GM12878 (cell line): ENCODE data around the gene RNF43. TPM values are rescaled to one million over a fixed set of nuclear protein-coding genes. Genes with fewer than 3 reads are reported as not detected.
A peak's percentile ranks its signal among the peaks of the same experiment; 100 is the strongest.

Source experiments
- ATAC-seq: fragments of 200-7000 bp; cut with Tn5 transposase; 3 replicates; pipeline ENCODE4 v1.9.1; 2020; ENCODE audit warnings: mild to moderate bottlenecking, moderate library complexity
- BruUV-seq: library from RNA; stranded (reverse); fragments of 400-500 nt; replicated peaks from 2 replicates; lab custom pipeline; 2021; lab: Mats Ljungman, UMichigan
- CTCF ChIA-PET: fragments of 300-600 bp; sonication (Branson Sonifier 250); formaldehyde crosslinking; extraction: SDS; loops from one replicate; lab custom pipeline; 2021; ENCODE audit warnings: inconsistent platforms; lab: Yijun Ruan, JAX
- POLR2A ChIA-PET: fragments of 350-600 bp; formaldehyde crosslinking; extraction: SDS; loops from one replicate; lab custom pipeline; 2021; ENCODE audit warnings: inconsistent platforms; lab: Charles Lee
- RAD21 ChIA-PET: fragments of 300-600 bp; sonication (Branson Sonifier 250); formaldehyde crosslinking; loops from one replicate; lab custom pipeline; 2023; ENCODE audit warnings: antibody characterized with exemption; ENCODE audit not compliant: unreplicated experiment; lab: Charles Lee
- SMC1A ChIA-PET: fragments of 300-600 bp; sonication (Branson Sonifier 250); formaldehyde crosslinking; loops from one replicate; lab custom pipeline; 2023; ENCODE audit not compliant: unreplicated experiment, uncharacterized antibody; lab: Charles Lee
- DNase-seq: peaks from one replicate; pipeline ENCODE4 v3.0.0-alpha.2; 2011; ENCODE audit warnings: low read depth, low spot score
- FAIRE-seq: peaks from 3 replicates; lab custom pipeline; 2011; peaks lifted over from hg19 to GRCh38; lab: Jason Lieb, UNC
- H2AFZ ChIP-seq: 2 replicates; pipeline ENCODE4 v1.6.0; 2011; ENCODE audit warnings: low read depth, low read length, control low read depth; ENCODE audit not compliant: control insufficient read depth
- H3K27ac ChIP-seq: 2 replicates; pipeline ENCODE4 v1.5.1; 2011; ENCODE audit warnings: control low read depth; ENCODE audit not compliant: control insufficient read depth, insufficient read depth
- H3K27me3 ChIP-seq, 2 experiments: replicated peaks in 1 of 2; 2 replicates each; pipeline versions ENCODE4 v1.6.0 to v1.6.1; 2011; ENCODE audit warnings: low read length in 1 of 2; ENCODE audit not compliant: control insufficient read depth in 2 of 2, insufficient read depth in 2 of 2
- H3K36me3 ChIP-seq, 2 experiments: 2 replicates each; pipeline ENCODE4 v1.5.1; 2011; ENCODE audit warnings: low read length in 1 of 2; ENCODE audit not compliant: control insufficient read depth in 2 of 2, insufficient read depth in 2 of 2
- H3K4me1 ChIP-seq: 2 replicates; pipeline ENCODE4 v1.6.1; 2011; ENCODE audit warnings: mild to moderate bottlenecking, low read length, moderate library complexity, mixed read lengths; ENCODE audit not compliant: control insufficient read depth, insufficient read depth
- H3K4me2 ChIP-seq: 2 replicates; pipeline ENCODE4 v1.6.0; 2011; ENCODE audit warnings: control low read depth; ENCODE audit not compliant: control insufficient read depth, insufficient read depth
- H3K4me3 ChIP-seq: fragments of 200-600 bp; sonication (generic); 2 replicates; pipeline ENCODE4 v1.5.1; 2016
- H3K79me2 ChIP-seq: 2 replicates; pipeline ENCODE4 v1.6.0; 2011; ENCODE audit warnings: low read length; ENCODE audit not compliant: control insufficient read depth, insufficient read depth
- H3K9ac ChIP-seq: 2 replicates; pipeline ENCODE4 v1.8.0; 2011; ENCODE audit warnings: low read length, control low read depth, mixed read lengths; ENCODE audit not compliant: control insufficient read depth, insufficient read depth
- H3K9me3 ChIP-seq: replicated peaks from 3 replicates; pipeline ENCODE4 v1.5.1; 2011; ENCODE audit warnings: mild to moderate bottlenecking, low read length; ENCODE audit not compliant: control insufficient read depth, insufficient read depth
- H4K20me1 ChIP-seq: 2 replicates; pipeline ENCODE4 v1.6.0; 2011; ENCODE audit not compliant: control insufficient read depth, insufficient read depth
- ETV6 ChIP-seq, 2 experiments: fragments of 450-650 bp in 1 of 2; IDR thresholded peaks in 1 of 2; conservative IDR thresholded peaks in 1 of 2; 2 replicates each; pipeline ENCODE4 v1.6.1; 2014; ENCODE audit warnings: antibody characterized with exemption in 1 of 2, borderline replicate concordance in 1 of 2, low read depth in 1 of 2, mild to moderate bottlenecking in 1 of 2, moderate library complexity in 1 of 2
- GABPA ChIP-seq: IDR thresholded peaks from 2 replicates; pipeline ENCODE4 v1.6.1; 2014; ENCODE audit warnings: antibody characterized with exemption, low read depth, mild to moderate bottlenecking, inconsistent platforms
- IKZF1 ChIP-seq: fragments of 450-650 bp; conservative IDR thresholded peaks from 2 replicates; pipeline ENCODE4 v1.6.1; 2017; ENCODE audit warnings: antibody characterized with exemption, mild to moderate bottlenecking
- IRF4 ChIP-seq: IDR thresholded peaks from 2 replicates; pipeline ENCODE4 v1.6.1; 2011; ENCODE audit warnings: low read depth, low read length
- JUNB ChIP-seq: IDR thresholded peaks from 2 replicates; pipeline ENCODE4 v1.6.1; 2016; ENCODE audit warnings: antibody characterized with exemption, mild to moderate bottlenecking
- NR2C1 ChIP-seq: fragments of 450-650 bp; IDR thresholded peaks from 2 replicates; pipeline ENCODE4 v1.6.1; 2017; ENCODE audit warnings: antibody characterized with exemption, mild to moderate bottlenecking, moderate library complexity
- RAD21 ChIP-seq: IDR thresholded peaks from 2 replicates; pipeline ENCODE4 v1.6.1; 2011; ENCODE audit warnings: mild to moderate bottlenecking, low read depth, low read length, moderate library complexity; ENCODE audit not compliant: insufficient read depth
- SIN3A ChIP-seq: IDR thresholded peaks from 2 replicates; pipeline ENCODE4 v1.6.1; 2012; ENCODE audit warnings: low read depth, low read length, improper control_type of control experiment
- TCF12 ChIP-seq: IDR thresholded peaks from 2 replicates; pipeline ENCODE4 v1.6.1; 2011; ENCODE audit warnings: low read depth, mild to moderate bottlenecking, low read length
- ZBTB11 ChIP-seq: fragments of 450-650 bp; formaldehyde crosslinking; IDR thresholded peaks from 2 replicates; pipeline ENCODE4 v1.5.0; 2022; ENCODE audit warnings: mild to moderate bottlenecking, missing genetic modification characterization
- ZBTB33 ChIP-seq: fragments of 450-650 bp; IDR thresholded peaks from 2 replicates; pipeline ENCODE4 v1.6.1; 2017; ENCODE audit warnings: mild to moderate bottlenecking
- ZNF384 ChIP-seq: IDR thresholded peaks from 2 replicates; pipeline ENCODE4 v1.6.1; 2012; ENCODE audit warnings: low read depth, mild to moderate bottlenecking, low read length, improper control_type of control experiment, borderline replicate concordance
- WGBS: methylation state at CpG from one replicate; pipeline ENCODE4 v1.1.6; 2016; ENCODE audit warnings: low lambda C conversion rate; ENCODE audit not compliant: insufficient replicate concordance, insufficient coverage; ENCODE audit errors: missing lambda C conversion rate; 5-methylcytosine and 5-hydroxymethylcytosine counted together
- in situ Hi-C: fragments of 300-500 bp; cut with MboI; formaldehyde crosslinking; loops from 9 replicates; pipeline ENCODE4 v1.14.3; 2018; ENCODE audit warnings: mixed read lengths
- intact Hi-C: fragments of 100-400 bp; cut with micrococcal nuclease; formaldehyde crosslinking; loops from one replicate; pipeline ENCODE4 v1.14.2; 2022; ENCODE audit not compliant: unreplicated experiment
- polyA plus RNA-seq, 11 experiments: library from polyadenylated mRNA; depleted of rRNA in 4 of 11; unstranded in 6 of 11; stranded (reverse) in 5 of 11; fragments of >200 nt; fragmentation: Nextera tagmentation in 4 of 11; fragmentation: Illumina TruSeq in 1 of 11; extraction: Ambion mirVana in 4 of 11; extraction: Trizol in 1 of 11; gene quantifications; 1 replicate in 1 of 11; 2 replicates in 10 of 11; pipeline versions ENCODE4 v1.2.1 to v1.2.3, GENCODE V29; 2011 to 2016; ENCODE audit warnings: inconsistent platforms in 2 of 11, missing spikeins in 2 of 11, low read depth in 1 of 11
- total RNA-seq, 4 experiments: library from RNA; depleted of rRNA in 3 of 4; stranded (reverse); fragments of >200 nt in 3 of 4; fragmentation: Illumina TruSeq in 1 of 4; extraction: Trizol in 1 of 4; gene quantifications; 2 replicates each; pipeline versions ENCODE4 v1.2.1 to v1.2.3, GENCODE V29; 2013 to 2021

The RNF43 gene
- total and polyA plus RNA-seq, 10 of the 15 experiments (the other 5 are each of a cell fraction or from before 2014, with no cell fraction given) = 1.2 to 16.7 (median 5.5) TPM

GRCh38 chr17:58375256-58375655 lies 42.1 kb downstream of the RNF43 start:
- no peak for FAIRE-seq
- no peaks in the 10 kb centered on the region for H3K4me1 ChIP-seq

GRCh38 chr17:58373923-58374322 lies 43.4 kb downstream of the RNF43 start:
- Histone ChIP-seq H3K4me3 (no peak overlapping the region), H3K9ac (no peak overlapping the region), H3K27me3 (no peaks in the 10 kb centered on the region), H3K4me1 (no peaks in the 10 kb centered on the region), H2AFZ (no peak overlapping the region), H3K9me3 (no peaks in the 10 kb centered on the region), H3K79me2 (no peaks in the 10 kb centered on the region), H3K4me2 (no peak overlapping the region), H3K27ac (no peak overlapping the region), H4K20me1 (no peaks in the 10 kb centered on the region), H3K36me3 (peaks cover 0 to 9% of the 10 kb centered on the region in 2 experiments; a peak in 2 of 4 replicates)
- no peak for ATAC-seq
- TF ChIP-seq ETV6 (conservative IDR thresholded peaks at IDR 0.05 in 1 of 2, IDR thresholded peaks at IDR 0.05 in 1 of 2; ENCODE audit: borderline replicate concordance in 1 of 2, low read depth in 1 of 2) = no peak
- no peak for TF ChIP-seq SIN3A
- no peak for TF ChIP-seq TCF12
- no peak for TF ChIP-seq ZBTB33
- no peak for TF ChIP-seq IRF4
- no peak for TF ChIP-seq GABPA
- no peak for TF ChIP-seq IKZF1
- TF ChIP-seq NR2C1 = no peak
- no peak for TF ChIP-seq JUNB
- TF ChIP-seq ZBTB11 (CRISPR knock-in tag) = no peak
- in situ Hi-C loops = no loop called here
- 30% methylated on average over 1 of the region's 1 CpG for WGBS
- BruUV-seq = no TSS peak
- POLR2A ChIA-PET = interaction anchor here (0.6 to 1.1 kb wide), 2 partner anchors 44 to 65 kb away, joined by 3 read pairs; partner anchors contain the start of gene RNF43
- CTCF ChIA-PET = interaction anchor here (0.7 to 1.6 kb wide), 3 partner anchors 15 to 937 kb away, joined by 3 to 4 read pairs (median 3); no protein-coding TSS in a partner anchor
- intact Hi-C loops = no loop called here
- no peak for FAIRE-seq
- no peak for DNase-seq
- SMC1A ChIA-PET = interaction anchor here (1.4 to 4.8 kb wide), 3 partner anchors 9 to 53 kb away, joined by 3 to 22 read pairs (median 3); no protein-coding TSS in a partner anchor
- RAD21 ChIA-PET = interaction anchor here (1.2 kb wide), 1 partner anchor 40 kb away, joined by 3 read pairs; no protein-coding TSS in a partner anchor

More at GRCh38 chr17:58375256-58375655, 42.1 kb downstream of the RNF43 start:
- no peak overlapping the region for H3K4me3 ChIP-seq
- intact Hi-C loops = no loop called here
- 63% methylated on average over 5 of the region's 5 CpGs for WGBS
- SMC1A ChIA-PET = interaction anchor here (1.4 to 1.6 kb wide), 2 partner anchors 40 to 51 kb away, joined by 3 read pairs; no protein-coding TSS in a partner anchor
- in situ Hi-C loops = no loop called here
- DNase-seq = no peak
- no peak for ATAC-seq
- no peak overlapping the region for H2AFZ ChIP-seq
- no peaks in the 10 kb centered on the region for H3K27me3 ChIP-seq
- CTCF ChIA-PET = interaction anchor here (0.7 to 1.0 kb wide), 2 partner anchors 25 to 58 kb away, joined by 3 read pairs; no protein-coding TSS in a partner anchor
- RAD21 ChIA-PET = no interaction called here
- no peaks in the 10 kb centered on the region for H3K79me2 ChIP-seq
- peaks cover 0 to 4% of the 10 kb centered on the region in 2 experiments; a peak in 2 of 4 replicates for H3K36me3 ChIP-seq
- no peak overlapping the region for H3K9ac ChIP-seq
- TF ChIP-seq RAD21 (peak; percentile 41; the same call in 1 of the 2 replicates), ZNF384 (no peak)
- no peaks in the 10 kb centered on the region for H4K20me1 ChIP-seq
- H3K9me3 ChIP-seq = no peaks in the 10 kb centered on the region
- H3K27ac ChIP-seq = no peak overlapping the region
- no peak overlapping the region for H3K4me2 ChIP-seq
- no TSS peak for BruUV-seq
- POLR2A ChIA-PET = interaction anchor here (0.6 kb wide), 1 partner anchor 44 kb away, joined by 5 read pairs; no protein-coding TSS in a partner anchor
